ENCODE measurements around the gene DLG5.

Gene DLG5

GRCh38 chr10:77943121-77943901 is 16.8 kb upstream of the DLG5 start:
- DNase-seq: no peak

- no peak for DNase-seq
These were observed 15.2 kb upstream of the DLG5 start for GRCh38 chr10:77941790-77942189.

GRCh38 chr10:77940627-77941026 is 14.1 kb upstream of the DLG5 start:
- no peak for DNase-seq

- DNase-seq: no peak
These were observed 13.7 kb upstream of the DLG5 start for GRCh38 chr10:77940225-77940624.

GRCh38 chr10:77939561-77940001 is 13.0 kb upstream of the DLG5 start:
- DNase-seq: no peak

- no peak for DNase-seq
These were observed 10.4 kb upstream of the DLG5 start for GRCh38 chr10:77936697-77937567.

GRCh38 chr10:77932016-77932715 is 5.6 kb upstream of the DLG5 start:
- DNase-seq: no peak

- DNase-seq: peak; percentile 10
These were observed 1.1 kb upstream of the DLG5 start for GRCh38 chr10:77927402-77928246.

- peak; percentile 50 for DNase-seq
These were observed 575 bp downstream of the DLG5 start for GRCh38 chr10:77925795-77926565.

GRCh38 chr10:77925410-77925794 is 1.2 kb downstream of the DLG5 start:
- peak; percentile 8 for DNase-seq

GRCh38 chr10:77922566-77923179 is 3.9 kb downstream of the DLG5 start:
- peak; percentile 58 for DNase-seq

GRCh38 chr10:77922055-77922454 is 4.5 kb downstream of the DLG5 start:
- DNase-seq: no peak

GRCh38 chr10:77921395-77921794 is 5.2 kb downstream of the DLG5 start:
- DNase-seq: no peak

- no peak for DNase-seq
These were observed 6.1 kb downstream of the DLG5 start for GRCh38 chr10:77920495-77920894.

- DNase-seq: no peak
These were observed 6.8 kb downstream of the DLG5 start for GRCh38 chr10:77919713-77920108.

GRCh38 chr10:77915319-77916105 is 11.0 kb downstream of the DLG5 start:
- DNase-seq: no peak

GRCh38 chr10:77913090-77913489 is 13.5 kb downstream of the DLG5 start:
- no peak for DNase-seq

- DNase-seq: no peak
These were observed 14.0 kb downstream of the DLG5 start for GRCh38 chr10:77912576-77912975.

- DNase-seq: peak; percentile 34
These were observed 14.9 kb downstream of the DLG5 start for GRCh38 chr10:77911535-77912123.

Data from hematopoietic multipotent progenitor cell treated with erythropoietin and hydrocortisone succinate and interleukin-3 and kit ligand, for 6 days (in vitro differentiated cells).